SK-N-SH (cell line): ENCODE results near the gene PLCL2. TPM values are rescaled to one million over a fixed set of nuclear protein-coding genes. Genes with fewer than 3 reads are reported as not detected.

Experiments
- CTCF ChIA-PET: fragments of 300-600, 350-600 bp; formaldehyde crosslinking; extraction: SDS; loops from one replicate; lab custom pipeline; 2021; lab: Yijun Ruan, JAX
- POLR2A ChIA-PET: fragments of 350-600 bp; sonication (Branson Sonifier 250); formaldehyde crosslinking; extraction: SDS; loops from one replicate; lab custom pipeline; 2020; ENCODE audit warnings: antibody characterized with exemption, inconsistent platforms; lab: Yijun Ruan, JAX
- DNase-seq: peaks from one replicate; pipeline ENCODE4 v3.0.0; 2012
- H2AFZ ChIP-seq: fragments of 200-600 bp; sonication (generic); 2 replicates; pipeline ENCODE4 v1.8.1; 2016; ENCODE audit warnings: antibody characterized with exemption, mild to moderate bottlenecking, low read depth
- H3F3A ChIP-seq: fragments of 200-600 bp; sonication (generic); replicated peaks from 2 replicates; pipeline ENCODE3; 2016; ENCODE audit warnings: antibody characterized with exemption, mild to moderate bottlenecking; ENCODE audit not compliant: insufficient read depth
- H3K27ac ChIP-seq, 2 experiments: fragments of 200-500 bp in 1 of 2; fragments of 200-600 bp in 1 of 2; sonication (Bioruptor generic) in 1 of 2; sonication (generic), shearing (Covaris generic) in 1 of 2; 2 replicates each; pipeline versions ENCODE4 v1.5.1 to v1.6.1; 2014 to 2016; ENCODE audit warnings: low read depth in 2 of 2, inconsistent platforms in 1 of 2, low read length in 1 of 2, mild to moderate bottlenecking in 1 of 2, mixed read lengths in 1 of 2
- H3K27me3 ChIP-seq: fragments of 200-600 bp; sonication (generic), shearing (Covaris generic); 2 replicates; pipeline ENCODE4 v1.6.1; 2016; ENCODE audit warnings: mixed run types; ENCODE audit not compliant: insufficient read depth
- H3K36me3 ChIP-seq, 2 experiments: fragments of 200-500 bp in 1 of 2; fragments of 200-600 bp in 1 of 2; sonication (Bioruptor generic) in 1 of 2; sonication (generic) in 1 of 2; replicated peaks in 1 of 2; 2 replicates each; pipeline versions ENCODE3 to v1.5.1; 2014 to 2016; ENCODE audit warnings: low read length in 1 of 2, mild to moderate bottlenecking in 1 of 2; ENCODE audit not compliant: insufficient read depth in 2 of 2, control insufficient read depth in 1 of 2
- H3K4me1 ChIP-seq, 2 experiments: fragments of 200-500 bp in 1 of 2; fragments of 200-600 bp in 1 of 2; sonication (Bioruptor generic) in 1 of 2; sonication (generic), shearing (Covaris generic) in 1 of 2; 2 replicates each; pipeline versions ENCODE4 v1.5.1 to v1.6.1; 2014 to 2016; ENCODE audit warnings: low read depth in 1 of 2, low read length in 1 of 2, mixed run types in 1 of 2; ENCODE audit not compliant: insufficient read depth in 2 of 2, control insufficient read depth in 1 of 2
- H3K4me2 ChIP-seq: fragments of 200-600 bp; sonication (generic), shearing (Covaris generic); 2 replicates; pipeline ENCODE4 v1.6.1; 2017; ENCODE audit warnings: mixed run types
- H3K4me3 ChIP-seq, 2 experiments: fragments of 200-500 bp in 1 of 2; fragments of 200-600 bp in 1 of 2; sonication (Bioruptor generic) in 1 of 2; sonication (generic), shearing (Covaris generic) in 1 of 2; 2 replicates each; pipeline versions ENCODE4 v1.5.1 to v1.8.1; 2014 to 2016; ENCODE audit warnings: low read depth in 2 of 2, inconsistent platforms in 1 of 2, low read length in 1 of 2, mild to moderate bottlenecking in 1 of 2, mixed read lengths in 1 of 2, moderate library complexity in 1 of 2
- H3K79me2 ChIP-seq: fragments of 200-600 bp; sonication (generic); 2 replicates; pipeline ENCODE4 v1.8.1; 2017; ENCODE audit warnings: mild to moderate bottlenecking; ENCODE audit not compliant: insufficient read depth
- H3K9ac ChIP-seq: fragments of 200-600 bp; sonication (generic); 2 replicates; pipeline ENCODE4 v1.6.1; 2017; ENCODE audit warnings: mixed run types
- H3K9me2 ChIP-seq: fragments of 200-600 bp; sonication (generic); 2 replicates; pipeline ENCODE4 v1.6.1; 2017; ENCODE audit warnings: mixed run types
- H3K9me3 ChIP-seq: fragments of 200-600 bp; sonication (generic); 2 replicates; pipeline ENCODE4 v1.6.1; 2017; ENCODE audit warnings: mixed run types, mild to moderate bottlenecking, moderate library complexity
- H4K20me1 ChIP-seq: fragments of 200-600 bp; sonication (generic); 2 replicates; pipeline ENCODE4 v1.6.1; 2017; ENCODE audit warnings: mild to moderate bottlenecking, mixed run types; ENCODE audit not compliant: insufficient read depth
- CHD2 ChIP-seq: fragments of 150-350 bp; IDR thresholded peaks from 2 replicates; pipeline ENCODE4 v1.6.1; 2018; ENCODE audit warnings: low read length; ENCODE audit not compliant: partially characterized antibody
- ELF1 ChIP-seq: IDR thresholded peaks from 2 replicates; pipeline ENCODE4 v1.4.0; 2012
- FOSL2 ChIP-seq: IDR thresholded peaks from 2 replicates; pipeline ENCODE4 v1.4.0; 2012; ENCODE audit warnings: low read depth, mild to moderate bottlenecking, moderate library complexity, borderline replicate concordance
- GABPA ChIP-seq: IDR thresholded peaks from 2 replicates; pipeline ENCODE4 v1.4.0; 2012; ENCODE audit warnings: low read depth, mild to moderate bottlenecking
- MXI1 ChIP-seq: IDR thresholded peaks from 2 replicates; pipeline ENCODE4 v1.6.1; 2012; ENCODE audit warnings: mild to moderate bottlenecking, low read depth, low read length, improper control_type of control experiment
- NRF1 ChIP-seq: IDR thresholded peaks from 2 replicates; pipeline ENCODE4 v1.6.1; 2012; ENCODE audit warnings: low read depth, mild to moderate bottlenecking, low read length
- RAD21 ChIP-seq: IDR thresholded peaks from 2 replicates; pipeline ENCODE4 v1.6.1; 2012; ENCODE audit warnings: mild to moderate bottlenecking, low read length
- RCOR1 ChIP-seq: fragments of 150-350 bp; IDR thresholded peaks from 2 replicates; pipeline ENCODE4 v1.6.1; 2017; ENCODE audit warnings: antibody characterized with exemption, low read length
- RFX5 ChIP-seq: IDR thresholded peaks from 2 replicates; pipeline ENCODE4 v1.6.1; 2012; ENCODE audit warnings: mild to moderate bottlenecking, improper control_type of control experiment, low read length
- SMC3 ChIP-seq: IDR thresholded peaks from 2 replicates; pipeline ENCODE4 v1.6.1; 2012; ENCODE audit warnings: low read depth, low read length, improper control_type of control experiment
- TCF12 ChIP-seq: IDR thresholded peaks from 2 replicates; pipeline ENCODE4 v1.4.0; 2012
- polyA plus RNA-seq, 3 experiments: library from polyadenylated mRNA; depleted of rRNA; stranded (reverse); fragments of >200 nt; gene quantifications; 2 replicates each; pipeline ENCODE4 v1.2.3, GENCODE V29; 2012
- TF ChIP-seq, protein P1 (sequence below): IDR thresholded peaks from 2 replicates; pipeline ENCODE4 v1.4.0; 2012; ENCODE audit warnings: low read depth, borderline replicate concordance
- TF ChIP-seq, protein P2 (sequence below): IDR thresholded peaks from 2 replicates; pipeline ENCODE4; 2012
- TF ChIP-seq, protein P3 (sequence below): IDR thresholded peaks from 2 replicates; pipeline ENCODE4 v1.4.0; 2012; ENCODE audit warnings: low read depth, borderline replicate concordance
- TF ChIP-seq, protein P4 (sequence below): IDR thresholded peaks from 2 replicates; pipeline ENCODE4 v1.4.0; 2012; ENCODE audit warnings: low read depth
- TF ChIP-seq, protein P5 (sequence below): fragments of 150-350 bp; IDR thresholded peaks from 2 replicates; pipeline ENCODE4 v1.6.1; 2016; ENCODE audit warnings: mild to moderate bottlenecking, low read depth, low read length

Gene PLCL2
- polyA plus RNA-seq, 1 of the 3 experiments (the other 2 are of a cell fraction), result 0.85 TPM

DNA sequence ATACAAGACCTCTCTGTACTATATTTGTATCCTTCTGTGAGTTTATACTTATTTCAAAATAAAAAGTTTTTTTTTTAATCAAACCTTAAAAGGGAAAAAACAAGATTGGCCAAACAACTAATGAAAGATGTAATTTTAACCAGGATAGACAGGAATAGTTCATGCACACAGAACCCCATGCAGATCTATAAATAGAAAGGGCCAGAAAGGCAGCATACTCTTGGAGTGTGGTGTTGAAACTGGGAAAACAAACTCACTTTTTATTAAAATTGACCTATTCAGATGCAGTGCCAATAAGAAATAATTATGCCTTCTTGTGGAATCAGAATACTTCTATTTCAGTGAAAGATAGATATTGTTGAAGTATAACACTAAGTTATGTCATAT is 204.6 kb downstream of the PLCL2 start:
- H4K20me1 ChIP-seq, result no peaks in the 10 kb centered on the region
- no peaks in the 10 kb centered on the region for H3K9me2 ChIP-seq
- H3K4me3 ChIP-seq, result no peak overlapping the region
- no peaks in the 10 kb centered on the region for H3K79me2 ChIP-seq
- H3K4me2 ChIP-seq, result no peak overlapping the region
- no peak for DNase-seq
- ChIA-PET CTCF (interaction anchor here (0.7 kb wide), 1 partner anchor 488 kb away, joined by 3 read pairs; no protein-coding TSS in a partner anchor), POLR2A (interaction anchor here (0.6 kb wide), 1 partner anchor 292 kb away, joined by 3 read pairs; no protein-coding TSS in a partner anchor)
- H3K4me1 ChIP-seq, result peaks cover 0 to 6% of the 10 kb centered on the region in 2 experiments; a peak in 2 of 4 replicates
- H2AFZ ChIP-seq, result no peak overlapping the region
- no peaks in the 10 kb centered on the region for H3K27me3 ChIP-seq
- H3F3A ChIP-seq, result no peaks in the 10 kb centered on the region
- H3K27ac ChIP-seq, result no peak overlapping the region
- TF ChIP-seq, protein P1, sequence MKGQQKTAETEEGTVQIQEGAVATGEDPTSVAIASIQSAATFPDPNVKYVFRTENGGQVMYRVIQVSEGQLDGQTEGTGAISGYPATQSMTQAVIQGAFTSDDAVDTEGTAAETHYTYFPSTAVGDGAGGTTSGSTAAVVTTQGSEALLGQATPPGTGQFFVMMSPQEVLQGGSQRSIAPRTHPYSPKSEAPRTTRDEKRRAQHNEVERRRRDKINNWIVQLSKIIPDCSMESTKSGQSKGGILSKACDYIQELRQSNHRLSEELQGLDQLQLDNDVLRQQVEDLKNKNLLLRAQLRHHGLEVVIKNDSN, result no peak
- no peak for TF ChIP-seq GABPA
- no peak for TF ChIP-seq RCOR1
- TF ChIP-seq TCF12, result no peak
- no peak for TF ChIP-seq CHD2
- TF ChIP-seq, protein P2, sequence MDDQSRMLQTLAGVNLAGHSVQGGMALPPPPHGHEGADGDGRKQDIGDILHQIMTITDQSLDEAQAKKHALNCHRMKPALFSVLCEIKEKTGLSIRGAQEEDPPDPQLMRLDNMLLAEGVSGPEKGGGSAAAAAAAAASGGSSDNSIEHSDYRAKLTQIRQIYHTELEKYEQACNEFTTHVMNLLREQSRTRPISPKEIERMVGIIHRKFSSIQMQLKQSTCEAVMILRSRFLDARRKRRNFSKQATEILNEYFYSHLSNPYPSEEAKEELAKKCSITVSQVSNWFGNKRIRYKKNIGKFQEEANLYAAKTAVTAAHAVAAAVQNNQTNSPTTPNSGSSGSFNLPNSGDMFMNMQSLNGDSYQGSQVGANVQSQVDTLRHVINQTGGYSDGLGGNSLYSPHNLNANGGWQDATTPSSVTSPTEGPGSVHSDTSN, result no peak
- no peak for TF ChIP-seq SMC3
- TF ChIP-seq MXI1, result no peak
- no peak for TF ChIP-seq RFX5
- TF ChIP-seq FOSL2, result no peak
- no peak for TF ChIP-seq RAD21
- TF ChIP-seq NRF1, result no peak
- no peak for TF ChIP-seq ELF1
- TF ChIP-seq, protein P3, sequence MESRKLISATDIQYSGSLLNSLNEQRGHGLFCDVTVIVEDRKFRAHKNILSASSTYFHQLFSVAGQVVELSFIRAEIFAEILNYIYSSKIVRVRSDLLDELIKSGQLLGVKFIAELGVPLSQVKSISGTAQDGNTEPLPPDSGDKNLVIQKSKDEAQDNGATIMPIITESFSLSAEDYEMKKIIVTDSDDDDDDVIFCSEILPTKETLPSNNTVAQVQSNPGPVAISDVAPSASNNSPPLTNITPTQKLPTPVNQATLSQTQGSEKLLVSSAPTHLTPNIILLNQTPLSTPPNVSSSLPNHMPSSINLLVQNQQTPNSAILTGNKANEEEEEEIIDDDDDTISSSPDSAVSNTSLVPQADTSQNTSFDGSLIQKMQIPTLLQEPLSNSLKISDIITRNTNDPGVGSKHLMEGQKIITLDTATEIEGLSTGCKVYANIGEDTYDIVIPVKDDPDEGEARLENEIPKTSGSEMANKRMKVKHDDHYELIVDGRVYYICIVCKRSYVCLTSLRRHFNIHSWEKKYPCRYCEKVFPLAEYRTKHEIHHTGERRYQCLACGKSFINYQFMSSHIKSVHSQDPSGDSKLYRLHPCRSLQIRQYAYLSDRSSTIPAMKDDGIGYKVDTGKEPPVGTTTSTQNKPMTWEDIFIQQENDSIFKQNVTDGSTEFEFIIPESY, result no peak
- TF ChIP-seq, protein P4, sequence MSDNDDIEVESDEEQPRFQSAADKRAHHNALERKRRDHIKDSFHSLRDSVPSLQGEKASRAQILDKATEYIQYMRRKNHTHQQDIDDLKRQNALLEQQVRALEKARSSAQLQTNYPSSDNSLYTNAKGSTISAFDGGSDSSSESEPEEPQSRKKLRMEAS, result no peak
- TF ChIP-seq, protein P5, sequence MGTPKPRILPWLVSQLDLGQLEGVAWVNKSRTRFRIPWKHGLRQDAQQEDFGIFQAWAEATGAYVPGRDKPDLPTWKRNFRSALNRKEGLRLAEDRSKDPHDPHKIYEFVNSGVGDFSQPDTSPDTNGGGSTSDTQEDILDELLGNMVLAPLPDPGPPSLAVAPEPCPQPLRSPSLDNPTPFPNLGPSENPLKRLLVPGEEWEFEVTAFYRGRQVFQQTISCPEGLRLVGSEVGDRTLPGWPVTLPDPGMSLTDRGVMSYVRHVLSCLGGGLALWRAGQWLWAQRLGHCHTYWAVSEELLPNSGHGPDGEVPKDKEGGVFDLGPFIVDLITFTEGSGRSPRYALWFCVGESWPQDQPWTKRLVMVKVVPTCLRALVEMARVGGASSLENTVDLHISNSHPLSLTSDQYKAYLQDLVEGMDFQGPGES, result no peak
- no peak overlapping the region for H3K9ac ChIP-seq
- no peaks in the 10 kb centered on the region for H3K9me3 ChIP-seq
- H3K36me3 ChIP-seq, result no peaks in the 10 kb centered on the region
